B cell (primary cell): ENCODE results near the gene PIAS4. TPM values are rescaled to one million over a fixed set of nuclear protein-coding genes. Genes with fewer than 3 reads are reported as not detected.

ENCODE experiments used
- ATAC-seq: fragments of 200-7000 bp; cut with Tn5 transposase; one replicate; pipeline ENCODE4 v1.10.0; 2021; ENCODE audit warnings: low read depth, mild to moderate bottlenecking, moderate number of reproducible peaks, moderate library complexity
- CTCF ChIA-PET: fragments of 350-600 bp; sonication (Branson Sonifier 250); formaldehyde crosslinking; loops from one replicate; lab custom pipeline; 2021; ENCODE audit warnings: antibody characterized with exemption, inconsistent platforms; lab: Charles Lee
- POLR2A ChIA-PET: fragments of 350-600 bp; sonication (Branson Sonifier 250); formaldehyde crosslinking; loops from one replicate; lab custom pipeline; 2021; ENCODE audit warnings: antibody characterized with exemption; lab: Charles Lee
- DNase-seq: peaks from one replicate; pipeline ENCODE4 v3.0.0; 2013
- H2AFZ ChIP-seq: 2 replicates; pipeline ENCODE4 v1.6.1; 2012; ENCODE audit warnings: mild to moderate bottlenecking, low read depth, low read length; ENCODE audit not compliant: insufficient read depth, poor library complexity, severe bottlenecking
- H3K27ac ChIP-seq, 2 donors: 1 replicate in 1 of 2; 2 replicates in 1 of 2; pipeline ENCODE4 v1.5.1; 2012 to 2013; ENCODE audit warnings: low read length in 2 of 2, mild to moderate bottlenecking in 2 of 2, moderate library complexity in 1 of 2
- H3K27me3 ChIP-seq, 4 experiments: fragments of 200-600 bp in 1 of 4; sonication (generic) in 1 of 4; replicated peaks in 1 of 4; 1 replicate in 2 of 4; 2 replicates in 2 of 4; pipeline versions ENCODE4 v1.6.1 to v1.7.0; 2013 to 2016; ENCODE audit warnings: low read length in 3 of 4, mild to moderate bottlenecking in 2 of 4, mixed read lengths in 1 of 4, moderate library complexity in 1 of 4; ENCODE audit not compliant: insufficient read depth in 4 of 4, control insufficient read depth in 3 of 4; ENCODE audit errors: control extremely low read depth in 1 of 4
- H3K36me3 ChIP-seq, 2 experiments: replicated peaks in 1 of 2; 1 replicate in 1 of 2; 2 replicates in 1 of 2; pipeline versions ENCODE4 v1.6.1 to v1.7.1; 2013; ENCODE audit warnings: low read length in 1 of 2; ENCODE audit not compliant: insufficient read depth in 2 of 2, control insufficient read depth in 1 of 2; ENCODE audit errors: control extremely low read depth in 1 of 2, extremely low read depth in 1 of 2
- H3K4me1 ChIP-seq, 2 donors: fragments of 200-600 bp in 1 of 2; sonication (generic) in 1 of 2; 1 replicate in 1 of 2; 2 replicates in 1 of 2; pipeline versions ENCODE4 v1.5.1 to v1.6.1; 2013 to 2017; ENCODE audit warnings: low read length in 2 of 2; ENCODE audit not compliant: control insufficient read depth in 2 of 2, insufficient read depth in 2 of 2
- H3K4me2 ChIP-seq: replicated peaks from 2 replicates; pipeline ENCODE3; 2012; ENCODE audit warnings: mild to moderate bottlenecking, low read depth, low read length; ENCODE audit not compliant: poor library complexity, severe bottlenecking
- H3K4me3 ChIP-seq, 5 experiments: fragments of 200-600 bp in 1 of 5; sonication (generic) in 1 of 5; 1 replicate in 3 of 5; 2 replicates in 2 of 5; pipeline versions ENCODE4 v1.5.1 to v1.7.0; 2011 to 2016; ENCODE audit warnings: low read length in 4 of 5, mild to moderate bottlenecking in 4 of 5, low read depth in 2 of 5, control low read depth in 1 of 5, moderate library complexity in 1 of 5; ENCODE audit not compliant: insufficient read depth in 1 of 5; ENCODE audit errors: control extremely low read depth in 1 of 5, extremely low read depth in 1 of 5
- H3K79me2 ChIP-seq: fragments of 200-600 bp; sonication (generic); one replicate; pipeline ENCODE4 v1.6.0; 2016; ENCODE audit warnings: low read length; ENCODE audit not compliant: control insufficient read depth, insufficient read depth
- H3K9ac ChIP-seq: fragments of 200-600 bp; sonication (generic); 2 replicates; pipeline ENCODE4 v1.6.1; 2017; ENCODE audit warnings: mild to moderate bottlenecking, low read length, moderate library complexity
- H3K9me3 ChIP-seq, 3 donors: one replicate each; pipeline versions ENCODE4 v1.6.1 to v1.7.1; 2013; ENCODE audit warnings: low read length in 2 of 3; ENCODE audit not compliant: control insufficient read depth in 2 of 3, insufficient read depth in 1 of 3; ENCODE audit errors: control extremely low read depth in 1 of 3
- H4K20me1 ChIP-seq: 2 replicates; pipeline ENCODE4 v1.6.0; 2012; ENCODE audit warnings: mild to moderate bottlenecking, low read length; ENCODE audit not compliant: insufficient read depth, control insufficient read depth, poor library complexity, severe bottlenecking
- H3K27ac Mint-ChIP-seq: one replicate; pipeline ENCODE4 v1.8.0; 2021; ENCODE audit warnings: mixed read lengths
- H3K27me3 Mint-ChIP-seq: one replicate; pipeline ENCODE4 v1.8.0; 2021; ENCODE audit warnings: mixed read lengths
- H3K4me1 Mint-ChIP-seq: one replicate; pipeline ENCODE4 v1.8.0; 2021; ENCODE audit warnings: mixed read lengths
- H3K4me3 Mint-ChIP-seq: one replicate; pipeline ENCODE4 v1.8.0; 2021; ENCODE audit warnings: mixed read lengths
- H3K9me3 Mint-ChIP-seq: one replicate; pipeline ENCODE4 v1.8.0; 2022; ENCODE audit warnings: mixed read lengths; ENCODE audit not compliant: insufficient read depth
- EZH2 ChIP-seq: IDR thresholded peaks from 2 replicates; pipeline ENCODE4 v1.6.1; 2012; ENCODE audit warnings: borderline replicate concordance, low read depth, mild to moderate bottlenecking, moderate library complexity, low read length; ENCODE audit not compliant: insufficient read depth, poor library complexity, severe bottlenecking
- WGBS: methylation state at CpG from one replicate; pipeline ENCODE4 v1.1.5; 2013; ENCODE audit warnings: missing lambda C conversion rate; ENCODE audit not compliant: insufficient coverage; 5-methylcytosine and 5-hydroxymethylcytosine counted together
- intact Hi-C: fragments of 100-400 bp; cut with micrococcal nuclease; formaldehyde crosslinking; loops from one replicate; pipeline ENCODE4 v1.10.0; 2022
- polyA plus RNA-seq: library from polyadenylated mRNA; depleted of rRNA; stranded (reverse); fragments of >200 nt; gene quantifications from 2 replicates; pipeline ENCODE4 v1.2.3, GENCODE V29; 2012
- total RNA-seq, 2 donors: library from RNA; stranded (reverse); fragments of 120-200 nt in 1 of 2; gene quantifications; 1 replicate in 1 of 2; 2 replicates in 1 of 2; pipeline versions ENCODE4 v1.2.3 to v1.2.4, GENCODE V29; 2013 to 2022
- TF ChIP-seq, protein P1 (sequence below): fragments of 200-600 bp; IDR thresholded peaks from one replicate; pipeline ENCODE4 v1.8.0; 2022; ENCODE audit warnings: antibody characterized with exemption, mild to moderate bottlenecking

Gene PIAS4
- total and polyA plus RNA-seq, 2 donors (not counting 1 experiment from before 2014, with no cell fraction given), result 13.7 to 56.8 TPM

DNA sequence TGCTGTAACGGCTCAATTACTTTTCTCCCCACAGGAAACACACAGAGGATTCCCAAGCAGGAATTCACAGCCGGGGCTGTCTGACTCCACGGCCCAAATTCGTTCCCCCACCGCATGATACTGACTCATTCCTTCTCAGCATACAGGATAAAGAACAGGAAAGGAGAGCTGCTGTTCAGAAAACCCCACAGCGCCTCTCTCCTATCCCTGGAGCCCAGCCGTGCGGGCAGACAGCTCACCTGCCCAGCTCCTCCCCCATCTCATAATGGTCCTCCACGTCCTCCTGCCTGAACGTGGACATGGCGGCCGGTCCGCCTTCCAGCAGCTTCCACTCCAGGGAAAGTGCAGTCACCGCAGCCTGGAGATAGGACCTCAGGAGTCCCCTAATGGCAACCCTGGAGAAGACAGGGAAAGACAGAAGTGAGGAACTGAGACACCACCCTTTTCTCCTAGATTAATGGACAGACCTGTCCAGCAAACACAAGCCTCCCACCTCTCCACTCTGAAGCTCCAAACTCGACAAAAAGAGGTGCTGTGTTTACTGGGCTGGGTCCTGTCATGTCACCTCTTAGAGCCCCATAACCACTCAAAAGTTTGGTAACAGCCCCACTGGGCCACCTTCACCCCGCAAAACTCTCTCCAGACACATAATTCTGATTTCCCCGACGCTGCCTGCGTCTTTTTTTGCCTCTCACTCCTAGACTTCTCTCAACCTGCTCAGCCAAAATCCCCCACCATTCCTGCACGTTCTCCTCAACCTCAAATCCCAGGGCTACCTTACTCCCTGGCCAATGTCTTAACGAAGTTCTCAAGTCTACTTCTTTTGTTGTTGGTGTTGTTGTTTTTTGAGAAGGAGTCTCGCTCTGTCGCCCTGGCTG lies 37.9 kb upstream of the PIAS4 start:
- Histone ChIP-seq H3K36me3 (peaks cover 2 to 15% of the 10 kb centered on the region in 2 experiments), H3K9ac (peak overlapping the region; percentile 96), H3K4me1 (peaks cover 14 to 18% of the 10 kb centered on the region in 2 donors), H3K79me2 (peaks cover 42% of the 10 kb centered on the region), H3K9me3 (no peaks in the 10 kb centered on the region), H3K27me3 (no peaks in the 10 kb centered on the region), H3K4me3 (peak overlapping the region; percentile 41 to 93 (median 80)), H3K27ac (peak overlapping the region in 1 of 2 donors; percentile 85), H2AFZ (no peak overlapping the region), H3K4me2 (peak overlapping the region; percentile 99), H4K20me1 (peaks cover 45% of the 10 kb centered on the region)
- no peak for ATAC-seq
- CTCF ChIA-PET, result interaction anchor here (0.5 to 1.8 kb wide), 6 partner anchors 15 to 1257 kb away, joined by 3 to 6 read pairs (median 3); partner anchors contain the start of gene EEF2
- peak overlapping the region; percentile 77 for H3K27ac Mint-ChIP-seq
- peak overlapping the region; percentile 94 for H3K4me3 Mint-ChIP-seq
- H3K9me3 Mint-ChIP-seq, result no peaks in the 10 kb centered on the region
- H3K27me3 Mint-ChIP-seq, result no peaks in the 10 kb centered on the region
- TF ChIP-seq, protein P1, sequence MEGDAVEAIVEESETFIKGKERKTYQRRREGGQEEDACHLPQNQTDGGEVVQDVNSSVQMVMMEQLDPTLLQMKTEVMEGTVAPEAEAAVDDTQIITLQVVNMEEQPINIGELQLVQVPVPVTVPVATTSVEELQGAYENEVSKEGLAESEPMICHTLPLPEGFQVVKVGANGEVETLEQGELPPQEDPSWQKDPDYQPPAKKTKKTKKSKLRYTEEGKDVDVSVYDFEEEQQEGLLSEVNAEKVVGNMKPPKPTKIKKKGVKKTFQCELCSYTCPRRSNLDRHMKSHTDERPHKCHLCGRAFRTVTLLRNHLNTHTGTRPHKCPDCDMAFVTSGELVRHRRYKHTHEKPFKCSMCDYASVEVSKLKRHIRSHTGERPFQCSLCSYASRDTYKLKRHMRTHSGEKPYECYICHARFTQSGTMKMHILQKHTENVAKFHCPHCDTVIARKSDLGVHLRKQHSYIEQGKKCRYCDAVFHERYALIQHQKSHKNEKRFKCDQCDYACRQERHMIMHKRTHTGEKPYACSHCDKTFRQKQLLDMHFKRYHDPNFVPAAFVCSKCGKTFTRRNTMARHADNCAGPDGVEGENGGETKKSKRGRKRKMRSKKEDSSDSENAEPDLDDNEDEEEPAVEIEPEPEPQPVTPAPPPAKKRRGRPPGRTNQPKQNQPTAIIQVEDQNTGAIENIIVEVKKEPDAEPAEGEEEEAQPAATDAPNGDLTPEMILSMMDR, result no peak
- no peak for TF ChIP-seq EZH2
- POLR2A ChIA-PET, result no interaction called here
- peaks cover 25% of the 10 kb centered on the region for H3K4me1 Mint-ChIP-seq
- intact Hi-C loops, result loop anchor here (2.0 kb wide), 2 partner anchors 15 to 213 kb away; partner anchors contain the start of genes ANKRD24, EEF2 and SIRT6
- no peak for DNase-seq
- WGBS, result 76% methylated on average over 18 of the region's 23 CpGs
